H1 (cell line): ENCODE data around the gene SPECC1. TPM values are rescaled to one million over a fixed set of nuclear protein-coding genes. Genes with fewer than 3 reads are reported as not detected.

Experiments used
- CTCF ChIA-PET: fragments of 300-600 bp; sonication (Branson Sonifier 250); formaldehyde crosslinking; loops from one replicate; lab custom pipeline; 2021; ENCODE audit not compliant: partially characterized antibody; lab: Charles Lee
- POLR2A ChIA-PET: fragments of 300-600 bp; sonication (Branson Sonifier 250); formaldehyde crosslinking; loops from one replicate; lab custom pipeline; 2021; ENCODE audit warnings: inconsistent platforms; ENCODE audit not compliant: partially characterized antibody; lab: Charles Lee
- DNase-seq, 2 experiments: peaks; one replicate each; pipeline versions ENCODE4 v3.0.0 to v3.0.0-alpha.2; 2010 to 2022; ENCODE audit warnings: low spot score in 2 of 2, low read depth in 1 of 2, mixed read lengths in 1 of 2
- FAIRE-seq: peaks from 2 replicates; lab custom pipeline; 2011; peaks lifted over from hg19 to GRCh38; lab: Jason Lieb, UNC
- H2AFZ ChIP-seq: 2 replicates; pipeline ENCODE4 v1.8.1; 2012; ENCODE audit warnings: low read length, inconsistent platforms
- H2AK5ac ChIP-seq: 2 replicates; pipeline ENCODE4 v1.6.1; 2013; ENCODE audit warnings: low read depth, low read length
- H2BK120ac ChIP-seq: replicated peaks from 2 replicates; pipeline ENCODE3; 2013; ENCODE audit warnings: low read depth, low read length, inconsistent platforms
- H2BK12ac ChIP-seq: 2 replicates; pipeline ENCODE4 v1.6.1; 2013; ENCODE audit warnings: low read depth, low read length
- H2BK15ac ChIP-seq: 2 replicates; pipeline ENCODE4 v1.6.1; 2013; ENCODE audit warnings: low read length
- H2BK20ac ChIP-seq: 2 replicates; pipeline ENCODE4 v1.6.1; 2013; ENCODE audit warnings: low read length
- H2BK5ac ChIP-seq: 2 replicates; pipeline ENCODE4 v1.6.1; 2013; ENCODE audit warnings: low read depth, low read length
- H3K14ac ChIP-seq: 2 replicates; pipeline ENCODE4 v1.6.1; 2013; ENCODE audit warnings: inconsistent platforms; ENCODE audit not compliant: insufficient read length
- H3K18ac ChIP-seq: 2 replicates; pipeline ENCODE4 v1.6.1; 2013; ENCODE audit warnings: low read length; ENCODE audit errors: extremely low read depth
- H3K23ac ChIP-seq: 2 replicates; pipeline ENCODE4 v1.6.1; 2013; ENCODE audit warnings: inconsistent platforms; ENCODE audit not compliant: insufficient read length
- H3K23me2 ChIP-seq: 2 replicates; pipeline ENCODE4 v1.6.1; 2013; ENCODE audit warnings: low read depth, low read length
- H3K27ac ChIP-seq: 2 replicates; pipeline ENCODE4 v1.6.1; 2011; ENCODE audit warnings: low read depth, low read length, inconsistent platforms
- H3K27me3 ChIP-seq, 4 experiments: replicated peaks in 1 of 4; 1 replicate in 1 of 4; 2 replicates in 3 of 4; pipeline versions ENCODE4 v1.6.1 to v1.8.1; 2011 to 2013; ENCODE audit warnings: low read length in 3 of 4, mild to moderate bottlenecking in 3 of 4, inconsistent platforms in 2 of 4, mixed read lengths in 2 of 4, moderate library complexity in 1 of 4; ENCODE audit not compliant: control insufficient read depth in 3 of 4, insufficient read depth in 3 of 4; ENCODE audit errors: extremely low read depth in 1 of 4
- H3K36me3 ChIP-seq, 4 experiments: 2 replicates each; pipeline versions ENCODE4 v1.6.1 to v1.8.1; 2011 to 2013; ENCODE audit warnings: mild to moderate bottlenecking in 4 of 4, low read length in 3 of 4, moderate library complexity in 2 of 4, control low read depth in 1 of 4, inconsistent platforms in 1 of 4; ENCODE audit not compliant: insufficient read depth in 4 of 4, control insufficient read depth in 2 of 4
- H3K4ac ChIP-seq: replicated peaks from 2 replicates; pipeline ENCODE3; 2013; ENCODE audit warnings: low read length, low read depth, mixed read lengths, inconsistent platforms; ENCODE audit not compliant: insufficient read length
- H3K4me1 ChIP-seq, 4 experiments: replicated peaks in 1 of 4; 1 replicate in 1 of 4; 2 replicates in 3 of 4; pipeline versions ENCODE4 v1.6.1 to v1.8.1; 2011 to 2013; ENCODE audit warnings: low read length in 3 of 4, inconsistent platforms in 2 of 4, mixed read lengths in 1 of 4; ENCODE audit not compliant: insufficient read depth in 4 of 4, control insufficient read depth in 3 of 4
- H3K4me2 ChIP-seq, 2 experiments: 2 replicates each; pipeline versions ENCODE4 v1.6.1 to v1.8.1; 2011 to 2013; ENCODE audit warnings: low read depth in 2 of 2, low read length in 2 of 2, control low read depth in 1 of 2, inconsistent platforms in 1 of 2, mild to moderate bottlenecking in 1 of 2; ENCODE audit not compliant: insufficient read depth in 1 of 2
- H3K4me3 ChIP-seq, 4 experiments: fragments of 200-600, 300-600 bp in 1 of 4; sonication (generic), shearing (Covaris generic), sonication (Bioruptor Twin) in 1 of 4; 2 replicates each; pipeline versions ENCODE4 v1.5.1 to v1.8.1; 2011 to 2016; ENCODE audit warnings: low read length in 4 of 4, low read depth in 3 of 4, control low read depth in 2 of 4, inconsistent platforms in 2 of 4, mild to moderate bottlenecking in 2 of 4, mixed read lengths in 1 of 4, moderate library complexity in 1 of 4; ENCODE audit not compliant: insufficient read depth in 2 of 4; ENCODE audit errors: extremely low read depth in 1 of 4
- H3K56ac ChIP-seq: replicated peaks from 2 replicates; pipeline ENCODE3; 2013; ENCODE audit warnings: low read depth, mild to moderate bottlenecking, mixed read lengths, low read length, inconsistent platforms; ENCODE audit not compliant: insufficient read length
- H3K79me1 ChIP-seq: 2 replicates; pipeline ENCODE4 v1.6.1; 2013; ENCODE audit warnings: low read depth, low read length, control low read depth
- H3K79me2 ChIP-seq, 2 experiments: 2 replicates each; pipeline versions ENCODE4 v1.6.1 to v1.8.1; 2012 to 2013; ENCODE audit warnings: low read length in 2 of 2, mild to moderate bottlenecking in 2 of 2, inconsistent platforms in 1 of 2; ENCODE audit not compliant: insufficient read depth in 2 of 2, control insufficient read depth in 1 of 2
- H3K9ac ChIP-seq, 4 experiments: replicated peaks in 1 of 4; 1 replicate in 1 of 4; 2 replicates in 3 of 4; pipeline versions ENCODE4 v1.6.1 to v1.8.1; 2011 to 2013; ENCODE audit warnings: low read depth in 3 of 4, low read length in 3 of 4, control low read depth in 2 of 4, mild to moderate bottlenecking in 2 of 4, moderate library complexity in 2 of 4, inconsistent platforms in 1 of 4; ENCODE audit errors: extremely low read depth in 1 of 4
- H3K9me3 ChIP-seq, 2 experiments: 2 replicates each; pipeline versions ENCODE4 v1.6.1 to v1.8.1; 2012 to 2013; ENCODE audit warnings: mild to moderate bottlenecking in 2 of 2, moderate library complexity in 2 of 2, control low read depth in 1 of 2, inconsistent platforms in 1 of 2, low read depth in 1 of 2, low read length in 1 of 2, mixed read lengths in 1 of 2; ENCODE audit not compliant: insufficient read depth in 2 of 2
- H4K20me1 ChIP-seq, 2 experiments: replicated peaks in 1 of 2; 2 replicates each; pipeline versions ENCODE3 to v1.8.1; 2011 to 2013; ENCODE audit warnings: inconsistent platforms in 2 of 2, low read length in 2 of 2, mild to moderate bottlenecking in 1 of 2; ENCODE audit not compliant: insufficient read depth in 2 of 2, control insufficient read depth in 1 of 2
- H4K5ac ChIP-seq: 2 replicates; pipeline ENCODE4 v1.6.1; 2013; ENCODE audit warnings: low read length, low read depth, mixed read lengths, inconsistent platforms; ENCODE audit not compliant: insufficient read length
- H4K8ac ChIP-seq: 2 replicates; pipeline ENCODE4 v1.8.0; 2013; ENCODE audit warnings: mild to moderate bottlenecking, moderate library complexity, low read length, inconsistent platforms; ENCODE audit not compliant: insufficient read depth; ENCODE audit errors: extremely low read depth
- H4K91ac ChIP-seq: replicated peaks from 2 replicates; pipeline ENCODE3; 2013; ENCODE audit warnings: low read length, mixed read lengths, inconsistent platforms; ENCODE audit not compliant: insufficient read length
- CHD2 ChIP-seq: IDR thresholded peaks from 2 replicates; pipeline ENCODE4 v1.6.1; 2012; ENCODE audit warnings: low read length, improper control_type of control experiment
- CTBP2 ChIP-seq: IDR thresholded peaks from 2 replicates; pipeline ENCODE4 v1.7.0; 2011; ENCODE audit warnings: borderline replicate concordance, mild to moderate bottlenecking, moderate library complexity, mixed read lengths, low read length; ENCODE audit not compliant: insufficient read depth, insufficient read length
- EP300 ChIP-seq, 2 experiments: IDR thresholded peaks; 1 replicate in 1 of 2; 2 replicates in 1 of 2; pipeline ENCODE4 v1.6.1; 2011 to 2012; ENCODE audit warnings: low read depth in 2 of 2, low read length in 2 of 2, mild to moderate bottlenecking in 2 of 2, borderline replicate concordance in 1 of 2, inconsistent platforms in 1 of 2, moderate library complexity in 1 of 2
- JUN ChIP-seq: IDR thresholded peaks from 2 replicates; pipeline ENCODE4 v1.6.1; 2011; ENCODE audit warnings: low read depth, mild to moderate bottlenecking, improper control_type of control experiment, low read length
- POU5F1 ChIP-seq: IDR thresholded peaks from 2 replicates; pipeline ENCODE4 v1.6.1; 2011; ENCODE audit warnings: low read depth, mild to moderate bottlenecking, low read length, moderate library complexity
- SRF ChIP-seq: IDR thresholded peaks from 2 replicates; pipeline ENCODE4 v1.6.1; 2011; ENCODE audit warnings: mild to moderate bottlenecking, low read depth, low read length, moderate library complexity
- TAF7 ChIP-seq: optimal IDR thresholded peaks from 2 replicates; pipeline ENCODE3; 2011; ENCODE audit warnings: low read depth, mild to moderate bottlenecking, inconsistent platforms, low read length, moderate library complexity, borderline replicate concordance
- TBP ChIP-seq: IDR thresholded peaks from 2 replicates; pipeline ENCODE4 v1.6.1; 2011; ENCODE audit warnings: low read depth, low read length, improper control_type of control experiment
- TCF12 ChIP-seq: IDR thresholded peaks from 2 replicates; pipeline ENCODE4 v1.6.1; 2011; ENCODE audit warnings: low read depth, mild to moderate bottlenecking, low read length
- WGBS, 2 experiments: shearing (Covaris generic) in 1 of 2; methylation state at CpG; one replicate each; pipeline versions ENCODE4 v1.1.6 to v1.1.7; 2013 to 2015; ENCODE audit warnings: low lambda C conversion rate in 2 of 2, mixed read lengths in 2 of 2, inconsistent platforms in 1 of 2, low coverage in 1 of 2, missing lambda C conversion rate in 1 of 2; ENCODE audit not compliant: insufficient replicate concordance in 2 of 2, insufficient coverage in 1 of 2, insufficient read length in 1 of 2; ENCODE audit errors: extremely low coverage in 1 of 2, missing lambda C conversion rate in 1 of 2; 5-methylcytosine and 5-hydroxymethylcytosine counted together
- polyA plus RNA-seq, 7 experiments: library from polyadenylated mRNA; depleted of rRNA in 3 of 7; stranded (reverse) in 5 of 7; unstranded in 2 of 7; fragments of >200 nt in 5 of 7; fragments of 200-250 nt in 2 of 7; gene quantifications; 1 replicate in 5 of 7; 2 replicates in 1 of 7; 4 replicates in 1 of 7; pipeline versions ENCODE4 v1.2.1 to v1.2.3, GENCODE V29; 2011 to 2013; ENCODE audit warnings: missing spikeins in 2 of 7, mixed read lengths in 2 of 7
- total RNA-seq: library from RNA; stranded (reverse); fragmentation: NEBNext Ultra II Directional; extraction: Animal tissue kit (Norgen Biotek cat#: 25700); gene quantifications from 2 replicates; pipeline ENCODE4 v1.2.1, GENCODE V29; 2021

The SPECC1 gene
- total and polyA plus RNA-seq, 2 of the 8 experiments (the other 6 are each of a cell fraction or from before 2014, with no cell fraction given): 35.8 to 87.9 TPM

DNA sequence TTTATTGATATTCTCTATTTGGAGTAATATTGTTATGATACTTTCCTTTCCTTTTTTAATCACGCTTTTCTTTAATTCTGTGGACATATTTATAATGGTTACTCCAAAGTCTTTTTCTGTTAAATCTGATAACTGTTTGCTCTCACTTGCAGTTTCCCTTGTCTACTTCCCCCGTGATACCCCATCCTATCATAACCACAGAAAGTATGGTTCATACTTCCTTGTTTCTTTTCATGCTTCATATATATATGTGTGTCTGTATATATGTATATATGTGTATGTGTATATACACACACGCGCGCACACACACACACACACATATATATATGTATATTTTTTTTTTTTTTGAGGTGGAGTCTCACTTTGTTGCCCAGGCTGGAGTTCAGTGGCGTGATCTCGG, 23.5 kb downstream of the SPECC1 start:
- no peak overlapping the region for H4K8ac ChIP-seq
- H2AK5ac ChIP-seq: no peak overlapping the region
- no peak overlapping the region for H3K4ac ChIP-seq
- H4K5ac ChIP-seq: no peak overlapping the region
- no peaks in the 10 kb centered on the region for H3K36me3 ChIP-seq
- no peak overlapping the region for H3K18ac ChIP-seq
- H3K9me3 ChIP-seq: no peaks in the 10 kb centered on the region
- no peak overlapping the region for H2BK20ac ChIP-seq
- no peak overlapping the region for H3K27ac ChIP-seq
- H3K4me3 ChIP-seq: no peak overlapping the region
- no peak overlapping the region for H3K14ac ChIP-seq
- H2BK12ac ChIP-seq: no peak overlapping the region
- WGBS, 2 experiments: 97% methylated on average over 6 of the region's 7 CpGs; no CpG with 5 or more reads in 1 of the 2 experiments
- no peak overlapping the region for H2BK15ac ChIP-seq
- no peaks in the 10 kb centered on the region for H3K27me3 ChIP-seq
- no peaks in the 10 kb centered on the region; the same call in 1 of the 2 replicates for H3K23me2 ChIP-seq
- no peak overlapping the region for H2BK5ac ChIP-seq
- no peak overlapping the region for H4K91ac ChIP-seq
- no peak overlapping the region for H3K23ac ChIP-seq
- no peak for DNase-seq
- H2AFZ ChIP-seq: no peak overlapping the region
- CTCF ChIA-PET: no interaction called here
- peaks cover 0 to 1% of the 10 kb centered on the region in 2 experiments for H4K20me1 ChIP-seq
- no peaks in the 10 kb centered on the region for H3K79me1 ChIP-seq
- H3K56ac ChIP-seq: no peak overlapping the region
- no peaks in the 10 kb centered on the region for H3K79me2 ChIP-seq
- no peak for FAIRE-seq
- H3K9ac ChIP-seq: no peak overlapping the region
- H3K4me1 ChIP-seq: no peaks in the 10 kb centered on the region
- POLR2A ChIA-PET: no interaction called here
- H3K4me2 ChIP-seq: no peak overlapping the region
- H2BK120ac ChIP-seq: no peak overlapping the region
- TF ChIP-seq TCF12 (no peak), CTBP2 (no peak), JUN (no peak), CHD2 (no peak), POU5F1 (no peak), SRF (no peak), TAF7 (no peak), TBP (no peak), EP300 (IDR thresholded peaks at IDR 0.05; ENCODE audit: borderline replicate concordance in 1 of 2, low read depth in 2 of 2, low read length in 2 of 2) (no peak)
